Thyroid gland (tissue), 4 donors: Measurements from ENCODE around the gene ANAPC13. TPM values are rescaled to one million over a fixed set of nuclear protein-coding genes. Genes with fewer than 3 reads are reported as not detected.

Source experiments
- DNase-seq, 2 donors: peaks; one replicate each; pipeline ENCODE4 v3.0.0-alpha.2; 2019
- H3K27ac ChIP-seq, 3 donors: fragments of 200-600 bp; sonication (generic); 1 replicate in 2 of 3; 2 replicates in 1 of 3; pipeline ENCODE4 v1.5.1; 2016 to 2019; ENCODE audit warnings: mild to moderate bottlenecking in 1 of 3, moderate library complexity in 1 of 3
- H3K27me3 ChIP-seq: fragments of 200-600 bp; sonication (generic); one replicate; pipeline ENCODE4 v1.5.1; 2019
- H3K36me3 ChIP-seq, 2 donors: fragments of 200-600 bp; sonication (generic); one replicate each; pipeline ENCODE4 v1.5.1; 2016 to 2019
- H3K4me1 ChIP-seq, 2 donors: fragments of 200-600 bp; sonication (generic); one replicate each; pipeline ENCODE4 v1.5.1; 2017 to 2019
- H3K4me3 ChIP-seq, 3 donors: fragments of 200-600 bp; sonication (generic); replicated peaks in 1 of 3; 1 replicate in 2 of 3; 2 replicates in 1 of 3; pipeline ENCODE4 v1.5.1; 2016; ENCODE audit warnings: mild to moderate bottlenecking in 1 of 3
- H3K9me3 ChIP-seq: fragments of 200-600 bp; sonication (generic); one replicate; pipeline ENCODE4 v1.5.1; 2017
- CTCF ChIP-seq, 6 experiments: fragments of 200-600 bp in 3 of 6; fragments of 450-650 bp in 3 of 6; sonication (generic) in 3 of 6; IDR thresholded peaks; one replicate each; pipeline ENCODE4 v1.5.1; 2016 to 2019; ENCODE audit warnings: antibody characterized with exemption in 6 of 6, mild to moderate bottlenecking in 2 of 6, inconsistent platforms in 1 of 6, moderate library complexity in 1 of 6
- POLR2A ChIP-seq, 2 donors: fragments of 450-650 bp; IDR thresholded peaks; one replicate each; pipeline ENCODE4 v1.6.1; 2017; ENCODE audit warnings: antibody characterized with exemption in 2 of 2, mild to moderate bottlenecking in 2 of 2, moderate library complexity in 1 of 2
- WGBS, 2 donors: methylation state at CpG; one replicate each; pipeline ENCODE4 v1.1.5; 2017; 5-methylcytosine and 5-hydroxymethylcytosine counted together
- intact Hi-C: fragments of 100-400 bp; cut with DNase I; formaldehyde crosslinking; loops from one replicate; pipeline ENCODE4 v1.15.1; 2023
- total RNA-seq, 4 donors: library from RNA; depleted of rRNA; stranded (reverse); fragments of >200 nt; gene quantifications; one replicate each; pipeline ENCODE4 v1.2.3, GENCODE V29; 2016

The ANAPC13 gene
- total RNA-seq, 4 donors from 2014 or later: 60.1 to 112 (median 93.5) TPM

GRCh38 chr3:134527037-134527436 is 41.3 kb upstream of the ANAPC13 start:
- DNase-seq: no peak
- Histone ChIP-seq H3K27ac (no peak overlapping the region), H3K4me1 (no peaks in the 10 kb centered on the region), H3K36me3 (no peaks in the 10 kb centered on the region), H3K9me3 (no peaks in the 10 kb centered on the region), H3K27me3 (no peaks in the 10 kb centered on the region), H3K4me3 (no peak overlapping the region)
- 92 to 100% methylated on average over 3 to 4 of the region's 4 CpGs for WGBS, 2 donors
- intact Hi-C loops: no loop called here
- TF ChIP-seq CTCF (IDR thresholded peaks at IDR 0.05) (no peak), POLR2A (IDR thresholded peaks at IDR 0.05) (no peak)

GRCh38 chr3:134526319-134526718 is 40.5 kb upstream of the ANAPC13 start:
- H3K27me3 ChIP-seq: no peaks in the 10 kb centered on the region
- 96 to 97% methylated on average over 1 of the region's 1 CpG for WGBS, 2 donors
- no peaks in the 10 kb centered on the region for H3K4me1 ChIP-seq
- no peaks in the 10 kb centered on the region for H3K36me3 ChIP-seq
- no peaks in the 10 kb centered on the region for H3K9me3 ChIP-seq
- TF ChIP-seq POLR2A (IDR thresholded peaks at IDR 0.05) (no peak), CTCF (IDR thresholded peaks at IDR 0.05) (no peak)
- H3K27ac ChIP-seq: no peak overlapping the region
- DNase-seq: no peak
- intact Hi-C loops: no loop called here
- no peak overlapping the region for H3K4me3 ChIP-seq

GRCh38 chr3:134525293-134525692 is 39.5 kb upstream of the ANAPC13 start:
- no peak overlapping the region for H3K4me3 ChIP-seq
- H3K4me1 ChIP-seq: no peaks in the 10 kb centered on the region
- TF ChIP-seq CTCF (IDR thresholded peaks at IDR 0.05) (no peak), POLR2A (IDR thresholded peaks at IDR 0.05) (no peak)
- H3K27ac ChIP-seq: no peak overlapping the region
- no peaks in the 10 kb centered on the region for H3K9me3 ChIP-seq
- intact Hi-C loops: no loop called here
- H3K36me3 ChIP-seq: no peaks in the 10 kb centered on the region
- no peak for DNase-seq
- H3K27me3 ChIP-seq: no peaks in the 10 kb centered on the region

- intact Hi-C loops: no loop called here
- H3K9me3 ChIP-seq: no peaks in the 10 kb centered on the region
- no peaks in the 10 kb centered on the region for H3K27me3 ChIP-seq
- no peak overlapping the region for H3K27ac ChIP-seq
- H3K36me3 ChIP-seq: no peaks in the 10 kb centered on the region
- DNase-seq: no peak
- H3K4me3 ChIP-seq: no peak overlapping the region
- TF ChIP-seq CTCF (IDR thresholded peaks at IDR 0.05): no peak
- H3K4me1 ChIP-seq: peaks cover under 1 to 3% of the 10 kb centered on the region in 2 donors
- WGBS, 2 donors: 98 to 99% methylated on average over 6 of the region's 6 CpGs
Observed at GRCh38 chr3:134522541-134522940, 36.8 kb upstream of the ANAPC13 start.

- Histone ChIP-seq H3K4me3 (no peak overlapping the region), H3K36me3 (no peaks in the 10 kb centered on the region), H3K27ac (peak overlapping the region in 1 of 3 donors; percentile 6), H3K4me1 (peaks cover 14 to 35% of the 10 kb centered on the region in 2 donors), H3K9me3 (no peaks in the 10 kb centered on the region), H3K27me3 (no peaks in the 10 kb centered on the region)
- intact Hi-C loops: no loop called here
- TF ChIP-seq POLR2A (IDR thresholded peaks at IDR 0.05) (no peak), CTCF (IDR thresholded peaks at IDR 0.05) (no peak)
- DNase-seq: no peak
Observed at GRCh38 chr3:134517791-134518190, 32.0 kb upstream of the ANAPC13 start.
